ENCODE results near the gene CSRP3. TPM values are rescaled to one million over a fixed set of nuclear protein-coding genes. Genes with fewer than 3 reads are reported as not detected.

Gene CSRP3
- total RNA-seq, 1 donor from 2014 or later: not detected

DNA sequence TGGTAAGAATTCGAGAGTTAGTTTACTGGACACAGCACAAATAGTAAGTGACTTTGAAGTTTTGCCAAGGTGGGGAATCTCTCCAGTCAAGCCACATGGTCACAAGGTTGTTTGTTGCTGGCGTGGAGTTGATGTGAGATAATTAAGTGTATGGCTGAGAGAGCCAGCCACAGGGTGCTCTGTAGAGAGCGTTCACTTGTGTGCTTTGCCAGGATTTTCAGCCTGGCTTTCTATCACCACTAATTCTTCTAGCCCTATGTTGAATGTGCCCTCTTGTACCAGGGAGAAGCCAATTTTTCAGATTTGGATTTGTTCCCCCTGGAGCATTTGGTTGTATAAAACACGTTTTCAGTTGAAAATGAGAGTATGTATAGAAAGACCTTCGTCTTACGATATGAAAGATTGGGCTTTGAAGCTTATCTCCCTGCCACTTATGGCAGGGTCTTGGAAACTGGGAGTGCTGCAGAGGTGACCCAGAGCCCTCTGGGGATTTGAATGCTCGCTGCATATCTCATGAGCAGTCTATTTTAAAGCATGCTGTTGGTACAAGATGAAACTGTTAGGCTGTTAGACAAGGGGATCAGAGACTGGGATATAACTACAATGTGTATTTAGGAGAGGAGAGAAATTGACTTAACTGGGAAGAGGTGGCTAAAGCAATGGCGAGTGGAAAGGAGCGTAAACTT is 28.6 kb downstream of the CSRP3 start:
- Mint-ChIP-seq H3K27me3 (no peaks in the 10 kb centered on the region), H3K9me3 (ENCODE audit: low read depth) (no peaks in the 10 kb centered on the region), H3K4me1 (ENCODE audit: low read depth) (no peaks in the 10 kb centered on the region), H3K36me3 (ENCODE audit: insufficient read depth) (peaks cover 29% of the 10 kb centered on the region), H3K4me3 (ENCODE audit: low read depth) (no peak overlapping the region), H3K27ac (no peak overlapping the region)
- TF ChIP-seq, protein P1, sequence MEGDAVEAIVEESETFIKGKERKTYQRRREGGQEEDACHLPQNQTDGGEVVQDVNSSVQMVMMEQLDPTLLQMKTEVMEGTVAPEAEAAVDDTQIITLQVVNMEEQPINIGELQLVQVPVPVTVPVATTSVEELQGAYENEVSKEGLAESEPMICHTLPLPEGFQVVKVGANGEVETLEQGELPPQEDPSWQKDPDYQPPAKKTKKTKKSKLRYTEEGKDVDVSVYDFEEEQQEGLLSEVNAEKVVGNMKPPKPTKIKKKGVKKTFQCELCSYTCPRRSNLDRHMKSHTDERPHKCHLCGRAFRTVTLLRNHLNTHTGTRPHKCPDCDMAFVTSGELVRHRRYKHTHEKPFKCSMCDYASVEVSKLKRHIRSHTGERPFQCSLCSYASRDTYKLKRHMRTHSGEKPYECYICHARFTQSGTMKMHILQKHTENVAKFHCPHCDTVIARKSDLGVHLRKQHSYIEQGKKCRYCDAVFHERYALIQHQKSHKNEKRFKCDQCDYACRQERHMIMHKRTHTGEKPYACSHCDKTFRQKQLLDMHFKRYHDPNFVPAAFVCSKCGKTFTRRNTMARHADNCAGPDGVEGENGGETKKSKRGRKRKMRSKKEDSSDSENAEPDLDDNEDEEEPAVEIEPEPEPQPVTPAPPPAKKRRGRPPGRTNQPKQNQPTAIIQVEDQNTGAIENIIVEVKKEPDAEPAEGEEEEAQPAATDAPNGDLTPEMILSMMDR (IDR thresholded peaks at IDR 0.05; ENCODE audit: unreplicated experiment): no peak
- DNase-seq (ENCODE audit: low spot score, unreplicated experiment): no peak

DNA sequence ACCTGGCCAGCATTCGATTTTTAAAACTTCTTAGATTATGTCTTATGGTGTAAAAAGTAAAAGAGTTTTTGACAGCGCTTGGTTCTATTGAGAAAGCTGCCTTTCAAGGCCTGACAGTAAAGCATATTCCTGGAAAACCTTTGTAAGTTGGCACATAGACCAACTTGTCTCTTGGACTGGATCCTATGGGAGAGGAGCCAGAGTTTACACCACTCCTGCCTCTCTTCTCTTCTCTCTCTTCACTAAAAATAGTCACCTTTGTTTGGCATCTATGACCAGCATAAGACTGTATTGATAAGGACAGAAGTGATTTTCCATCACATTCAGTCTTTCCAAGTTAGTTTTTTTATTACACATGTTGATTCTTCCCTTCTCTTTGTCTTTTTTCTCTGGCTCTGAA is 33.7 kb downstream of the CSRP3 start:
- Mint-ChIP-seq H3K36me3 (ENCODE audit: insufficient read depth) (peaks cover 19% of the 10 kb centered on the region), H3K9me3 (ENCODE audit: low read depth) (no peaks in the 10 kb centered on the region), H3K27ac (no peak overlapping the region), H3K27me3 (no peaks in the 10 kb centered on the region), H3K4me1 (ENCODE audit: low read depth) (no peaks in the 10 kb centered on the region), H3K4me3 (ENCODE audit: low read depth) (no peak overlapping the region)
- TF ChIP-seq, protein P1 (IDR thresholded peaks at IDR 0.05; ENCODE audit: unreplicated experiment): no peak
- no peak for DNase-seq (ENCODE audit: low spot score, unreplicated experiment)

DNA sequence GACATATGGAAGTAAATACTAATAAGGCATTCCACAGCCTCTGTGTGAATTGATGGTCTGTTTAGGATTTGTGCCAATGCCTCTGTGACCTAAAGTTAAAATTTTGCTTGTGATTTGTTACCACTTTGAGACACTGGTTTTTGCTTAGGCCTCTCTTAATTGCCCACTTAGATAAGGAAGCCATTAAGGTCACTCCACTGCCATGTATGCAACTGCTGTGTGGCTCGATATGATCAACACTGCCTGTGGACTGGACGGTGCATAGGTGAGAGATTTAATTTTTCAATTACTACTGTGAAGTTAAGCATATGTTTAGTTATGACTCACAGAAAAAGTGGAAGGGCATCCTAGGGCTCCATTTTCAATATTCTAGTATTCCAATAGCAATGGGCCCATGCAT is 36.9 kb downstream of the CSRP3 start:
- TF ChIP-seq, protein P1 (IDR thresholded peaks at IDR 0.05; ENCODE audit: unreplicated experiment): no peak
- H3K36me3 Mint-ChIP-seq (ENCODE audit: insufficient read depth): peaks cover 9% of the 10 kb centered on the region
- no peak overlapping the region for H3K27ac Mint-ChIP-seq
- H3K4me1 Mint-ChIP-seq (ENCODE audit: low read depth): no peaks in the 10 kb centered on the region
- H3K4me3 Mint-ChIP-seq (ENCODE audit: low read depth): no peak overlapping the region
- no peaks in the 10 kb centered on the region for H3K27me3 Mint-ChIP-seq
- no peaks in the 10 kb centered on the region for H3K9me3 Mint-ChIP-seq (ENCODE audit: low read depth)
- DNase-seq (ENCODE audit: low spot score, unreplicated experiment): no peak

DNA sequence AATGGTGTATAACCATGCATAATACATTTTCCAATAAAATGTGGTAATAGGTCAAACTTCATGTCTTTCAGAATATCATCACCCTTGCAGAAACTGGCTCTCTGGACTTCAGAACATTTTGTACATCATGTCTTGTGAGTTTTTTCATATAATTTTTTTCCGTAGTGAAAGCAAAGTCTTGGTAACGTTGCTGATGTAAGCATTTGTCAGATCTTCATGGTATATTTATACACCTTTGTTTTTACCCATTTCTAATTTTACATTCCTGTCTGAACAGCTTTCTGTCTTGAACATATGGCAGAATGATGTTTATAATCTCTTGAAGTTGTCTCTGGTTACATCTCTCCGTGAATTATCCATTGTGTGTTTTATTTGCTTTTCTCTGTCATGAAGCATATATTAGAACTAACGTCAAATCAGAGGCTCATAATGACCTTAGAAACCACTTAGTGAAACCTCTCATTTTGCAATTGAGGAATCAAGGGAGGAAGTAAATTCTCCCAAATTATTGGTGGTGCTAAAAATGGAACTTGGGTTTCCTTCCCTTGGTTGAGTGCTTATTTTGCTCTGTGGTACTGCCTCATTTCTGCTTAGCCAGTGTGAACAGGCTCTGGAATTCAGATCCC is 37.4 kb downstream of the CSRP3 start:
- Mint-ChIP-seq H3K36me3 (ENCODE audit: insufficient read depth) (peaks cover 10% of the 10 kb centered on the region), H3K4me3 (ENCODE audit: low read depth) (no peak overlapping the region), H3K9me3 (ENCODE audit: low read depth) (no peaks in the 10 kb centered on the region), H3K4me1 (ENCODE audit: low read depth) (no peaks in the 10 kb centered on the region), H3K27me3 (no peaks in the 10 kb centered on the region), H3K27ac (no peak overlapping the region)
- TF ChIP-seq, protein P1 (IDR thresholded peaks at IDR 0.05; ENCODE audit: unreplicated experiment): no peak
- DNase-seq (ENCODE audit: low spot score, unreplicated experiment): no peak

DNA sequence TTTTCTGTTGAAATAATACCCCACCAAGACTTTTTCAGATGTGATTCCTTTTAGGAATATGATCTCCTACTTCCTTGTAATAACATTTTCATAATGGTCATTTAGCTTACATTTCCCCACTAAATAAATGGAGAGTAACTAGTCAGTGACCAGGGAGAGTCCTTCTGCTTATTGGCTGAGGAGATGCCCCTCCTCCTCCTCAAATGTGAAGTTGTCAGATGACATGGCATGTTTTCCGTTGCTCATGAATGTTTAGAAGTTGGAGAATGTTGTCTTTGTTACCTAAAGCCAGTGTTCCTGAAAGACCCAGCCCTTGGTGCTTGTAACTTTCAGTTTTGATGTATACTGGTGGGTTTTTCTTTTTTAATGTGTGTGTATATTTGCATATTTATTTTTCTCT is 38.2 kb downstream of the CSRP3 start:
- DNase-seq (ENCODE audit: low spot score, unreplicated experiment): no peak
- Mint-ChIP-seq H3K9me3 (ENCODE audit: low read depth) (no peaks in the 10 kb centered on the region), H3K27ac (no peak overlapping the region), H3K4me1 (ENCODE audit: low read depth) (no peaks in the 10 kb centered on the region), H3K27me3 (no peaks in the 10 kb centered on the region), H3K36me3 (ENCODE audit: insufficient read depth) (peaks cover 13% of the 10 kb centered on the region), H3K4me3 (ENCODE audit: low read depth) (no peak overlapping the region)
- TF ChIP-seq, protein P1 (IDR thresholded peaks at IDR 0.05; ENCODE audit: unreplicated experiment): no peak
